GM12878 (cell line): ENCODE measurements around the gene PSMC3. TPM values are rescaled to one million over a fixed set of nuclear protein-coding genes. Genes with fewer than 3 reads are reported as not detected.

Experiments used
- ATF7 ChIP-seq: fragments of 450-650 bp; IDR thresholded peaks from 2 replicates; pipeline ENCODE4 v1.6.1; 2016; ENCODE audit warnings: low read depth, mild to moderate bottlenecking
- BHLHE40 ChIP-seq, 2 experiments: fragments of 450-650 bp in 1 of 2; IDR thresholded peaks; 2 replicates each; pipeline ENCODE4 v1.6.1; 2011 to 2017; ENCODE audit warnings: low read depth in 2 of 2, borderline replicate concordance in 1 of 2, improper control_type of control experiment in 1 of 2, low read length in 1 of 2, mild to moderate bottlenecking in 1 of 2
- BRCA1 ChIP-seq: IDR thresholded peaks from 2 replicates; pipeline ENCODE4 v1.6.1; 2011; ENCODE audit warnings: low read depth, low read length, improper control_type of control experiment
- DPF2 ChIP-seq: fragments of 450-650 bp; IDR thresholded peaks from 2 replicates; pipeline ENCODE4 v1.6.1; 2017; ENCODE audit warnings: mild to moderate bottlenecking
- GATAD2B ChIP-seq: fragments of 450-650 bp; conservative IDR thresholded peaks from 2 replicates; pipeline ENCODE4 v1.6.1; 2017; ENCODE audit warnings: low read depth, mild to moderate bottlenecking, moderate library complexity
- IKZF2 ChIP-seq, 2 experiments: fragments of 450-650 bp; IDR thresholded peaks; 2 replicates each; pipeline ENCODE4 v1.6.1; 2017; ENCODE audit warnings: mild to moderate bottlenecking in 2 of 2, moderate library complexity in 2 of 2
- MXI1 ChIP-seq: fragments of 150-350 bp; IDR thresholded peaks from 2 replicates; pipeline ENCODE4 v1.6.1; 2011; ENCODE audit warnings: low read depth, mild to moderate bottlenecking, inconsistent platforms, low read length, improper control_type of control experiment
- NFIC ChIP-seq: IDR thresholded peaks from 2 replicates; pipeline ENCODE4 v1.6.1; 2012; ENCODE audit warnings: low read depth, mild to moderate bottlenecking, inconsistent platforms, low read length, moderate library complexity
- NFXL1 ChIP-seq: fragments of 450-650 bp; IDR thresholded peaks from 2 replicates; pipeline ENCODE4 v1.6.1; 2017; ENCODE audit warnings: antibody characterized with exemption, mild to moderate bottlenecking, borderline replicate concordance
- NRF1 ChIP-seq: conservative IDR thresholded peaks from 2 replicates; pipeline ENCODE4 v1.6.1; 2011; ENCODE audit warnings: mild to moderate bottlenecking, low read depth, low read length, improper control_type of control experiment
- PAX5 ChIP-seq: IDR thresholded peaks from 2 replicates; pipeline ENCODE4 v1.6.1; 2011; ENCODE audit warnings: low read depth, low read length, borderline replicate concordance
- PML ChIP-seq: IDR thresholded peaks from 2 replicates; pipeline ENCODE4 v1.6.1; 2012; ENCODE audit warnings: low read length, inconsistent platforms
- SMARCA5 ChIP-seq: fragments of 450-650 bp; IDR thresholded peaks from 2 replicates; pipeline ENCODE4 v1.6.1; 2017; ENCODE audit warnings: mild to moderate bottlenecking
- SPI1 ChIP-seq: IDR thresholded peaks from 2 replicates; pipeline ENCODE4 v1.6.1; 2011; ENCODE audit warnings: low read depth, mild to moderate bottlenecking, low read length, moderate library complexity, borderline replicate concordance; ENCODE audit not compliant: insufficient read depth
- ZSCAN29 ChIP-seq: fragments of 450-650 bp; IDR thresholded peaks from 2 replicates; pipeline ENCODE4 v1.6.1; 2017; ENCODE audit warnings: mild to moderate bottlenecking, moderate library complexity
- polyA plus RNA-seq, 11 experiments: library from polyadenylated mRNA; depleted of rRNA in 4 of 11; unstranded in 6 of 11; stranded (reverse) in 5 of 11; fragments of >200 nt; fragmentation: Nextera tagmentation in 4 of 11; fragmentation: Illumina TruSeq in 1 of 11; extraction: Ambion mirVana in 4 of 11; extraction: Trizol in 1 of 11; gene quantifications; 1 replicate in 1 of 11; 2 replicates in 10 of 11; pipeline versions ENCODE4 v1.2.1 to v1.2.3, GENCODE V29; 2011 to 2016; ENCODE audit warnings: inconsistent platforms in 2 of 11, missing spikeins in 2 of 11, low read depth in 1 of 11
- total RNA-seq, 4 experiments: library from RNA; depleted of rRNA in 3 of 4; stranded (reverse); fragments of >200 nt in 3 of 4; fragmentation: Illumina TruSeq in 1 of 4; extraction: Trizol in 1 of 4; gene quantifications; 2 replicates each; pipeline versions ENCODE4 v1.2.1 to v1.2.3, GENCODE V29; 2013 to 2021
- TF ChIP-seq, protein P1 (sequence below): fragments of 450-650 bp; IDR thresholded peaks from 2 replicates; pipeline ENCODE4 v1.6.1; 2017; ENCODE audit warnings: low read depth, mild to moderate bottlenecking, moderate library complexity
- TF ChIP-seq, protein P2 (sequence below): fragments of 450-650 bp; IDR thresholded peaks from 2 replicates; pipeline ENCODE4 v1.6.1; 2017; ENCODE audit warnings: mild to moderate bottlenecking, moderate library complexity

PSMC3 gene
- total and polyA plus RNA-seq, 10 of the 15 experiments (the other 5 are each of a cell fraction or from before 2014, with no cell fraction given): 39.5 to 289 (median 155) TPM

DNA sequence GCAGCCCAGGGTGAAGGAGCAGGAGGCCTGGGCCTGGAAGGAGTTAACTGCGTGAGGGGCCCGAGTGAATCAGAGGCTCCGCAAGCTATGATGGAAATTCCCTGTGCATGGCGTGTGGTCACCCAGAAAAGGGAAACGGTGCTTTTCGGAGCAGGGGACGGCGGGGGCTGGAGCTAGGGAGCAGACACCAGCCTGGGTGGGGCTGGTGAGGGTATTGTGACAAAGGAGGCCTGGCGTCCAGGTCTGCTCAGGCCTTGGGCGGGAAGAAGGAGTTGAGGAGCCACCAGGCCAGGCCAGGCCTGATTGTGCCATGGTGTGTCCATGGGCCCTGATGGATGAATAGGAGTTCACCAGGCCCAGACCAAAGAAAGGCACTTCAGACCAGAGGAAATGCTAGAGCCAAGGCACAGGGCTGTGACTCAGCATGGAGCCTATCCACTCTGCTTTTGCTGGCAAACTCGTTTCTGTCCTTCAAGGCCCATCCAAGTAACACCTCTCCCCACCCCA lies 35.1 kb downstream of the PSMC3 start (continued):
- TF ChIP-seq SPI1 (peak; percentile 89; the same call in 1 of the 2 replicates), ATF7 (0 out of 2 replicates have a peak, but pooled peaks have one; percentile 30), PAX5 (peak; percentile 64; the same call in 1 of the 2 replicates), MXI1 (peak; percentile 48; the same call in 1 of the 2 replicates), PML (no peak), ZSCAN29 (no peak), SMARCA5 (peak; percentile 80), NRF1 (no peak), GATAD2B (0 out of 2 replicates have a peak, but pooled peaks have one; percentile 53), NFIC (peak; percentile 26; the same call in 1 of the 2 replicates), BRCA1 (no peak), NFXL1 (no peak), BHLHE40 (IDR thresholded peaks at IDR 0.05; ENCODE audit: borderline replicate concordance in 1 of 2, low read depth in 2 of 2, low read length in 1 of 2) (peak in 1 of 2 experiments; percentile 11; a peak in 1 of 4 replicates), IKZF2 (IDR thresholded peaks at IDR 0.05) (peak; percentile 78 to 85), DPF2 (peak; percentile 67)
- TF ChIP-seq, protein P1, sequence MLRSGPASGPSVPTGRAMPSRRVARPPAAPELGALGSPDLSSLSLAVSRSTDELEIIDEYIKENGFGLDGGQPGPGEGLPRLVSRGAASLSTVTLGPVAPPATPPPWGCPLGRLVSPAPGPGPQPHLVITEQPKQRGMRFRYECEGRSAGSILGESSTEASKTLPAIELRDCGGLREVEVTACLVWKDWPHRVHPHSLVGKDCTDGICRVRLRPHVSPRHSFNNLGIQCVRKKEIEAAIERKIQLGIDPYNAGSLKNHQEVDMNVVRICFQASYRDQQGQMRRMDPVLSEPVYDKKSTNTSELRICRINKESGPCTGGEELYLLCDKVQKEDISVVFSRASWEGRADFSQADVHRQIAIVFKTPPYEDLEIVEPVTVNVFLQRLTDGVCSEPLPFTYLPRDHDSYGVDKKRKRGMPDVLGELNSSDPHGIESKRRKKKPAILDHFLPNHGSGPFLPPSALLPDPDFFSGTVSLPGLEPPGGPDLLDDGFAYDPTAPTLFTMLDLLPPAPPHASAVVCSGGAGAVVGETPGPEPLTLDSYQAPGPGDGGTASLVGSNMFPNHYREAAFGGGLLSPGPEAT: peak; percentile 92
- TF ChIP-seq, protein P2, sequence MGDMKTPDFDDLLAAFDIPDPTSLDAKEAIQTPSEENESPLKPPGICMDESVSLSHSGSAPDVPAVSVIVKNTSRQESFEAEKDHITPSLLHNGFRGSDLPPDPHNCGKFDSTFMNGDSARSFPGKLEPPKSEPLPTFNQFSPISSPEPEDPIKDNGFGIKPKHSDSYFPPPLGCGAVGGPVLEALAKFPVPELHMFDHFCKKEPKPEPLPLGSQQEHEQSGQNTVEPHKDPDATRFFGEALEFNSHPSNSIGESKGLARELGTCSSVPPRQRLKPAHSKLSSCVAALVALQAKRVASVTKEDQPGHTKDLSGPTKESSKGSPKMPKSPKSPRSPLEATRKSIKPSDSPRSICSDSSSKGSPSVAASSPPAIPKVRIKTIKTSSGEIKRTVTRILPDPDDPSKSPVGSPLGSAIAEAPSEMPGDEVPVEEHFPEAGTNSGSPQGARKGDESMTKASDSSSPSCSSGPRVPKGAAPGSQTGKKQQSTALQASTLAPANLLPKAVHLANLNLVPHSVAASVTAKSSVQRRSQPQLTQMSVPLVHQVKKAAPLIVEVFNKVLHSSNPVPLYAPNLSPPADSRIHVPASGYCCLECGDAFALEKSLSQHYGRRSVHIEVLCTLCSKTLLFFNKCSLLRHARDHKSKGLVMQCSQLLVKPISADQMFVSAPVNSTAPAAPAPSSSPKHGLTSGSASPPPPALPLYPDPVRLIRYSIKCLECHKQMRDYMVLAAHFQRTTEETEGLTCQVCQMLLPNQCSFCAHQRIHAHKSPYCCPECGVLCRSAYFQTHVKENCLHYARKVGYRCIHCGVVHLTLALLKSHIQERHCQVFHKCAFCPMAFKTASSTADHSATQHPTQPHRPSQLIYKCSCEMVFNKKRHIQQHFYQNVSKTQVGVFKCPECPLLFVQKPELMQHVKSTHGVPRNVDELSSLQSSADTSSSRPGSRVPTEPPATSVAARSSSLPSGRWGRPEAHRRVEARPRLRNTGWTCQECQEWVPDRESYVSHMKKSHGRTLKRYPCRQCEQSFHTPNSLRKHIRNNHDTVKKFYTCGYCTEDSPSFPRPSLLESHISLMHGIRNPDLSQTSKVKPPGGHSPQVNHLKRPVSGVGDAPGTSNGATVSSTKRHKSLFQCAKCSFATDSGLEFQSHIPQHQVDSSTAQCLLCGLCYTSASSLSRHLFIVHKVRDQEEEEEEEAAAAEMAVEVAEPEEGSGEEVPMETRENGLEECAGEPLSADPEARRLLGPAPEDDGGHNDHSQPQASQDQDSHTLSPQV: 0 out of 2 replicates have a peak, but pooled peaks have one; percentile 12
